Keratinocyte (primary cell): Measurements from ENCODE around the gene KDM8.

Experiments
- EZH2 ChIP-seq: IDR thresholded peaks from one replicate; pipeline ENCODE4 v1.6.1; 2012; ENCODE audit warnings: inconsistent platforms, mild to moderate bottlenecking, low read length, moderate library complexity
- TF ChIP-seq, protein P1 (sequence below), 3 experiments: IDR thresholded peaks in 1 of 3; conservative IDR thresholded peaks in 1 of 3; optimal IDR thresholded peaks in 1 of 3; 2 replicates in 2 of 3; 3 replicates in 1 of 3; pipeline versions ENCODE3 to v1.5.1; 2011; ENCODE audit warnings: low read length in 3 of 3, mild to moderate bottlenecking in 3 of 3, moderate library complexity in 2 of 3, control low read depth in 1 of 3, inconsistent platforms in 1 of 3; ENCODE audit not compliant: insufficient read depth in 2 of 3; ENCODE audit errors: extremely low read depth in 1 of 3

DNA sequence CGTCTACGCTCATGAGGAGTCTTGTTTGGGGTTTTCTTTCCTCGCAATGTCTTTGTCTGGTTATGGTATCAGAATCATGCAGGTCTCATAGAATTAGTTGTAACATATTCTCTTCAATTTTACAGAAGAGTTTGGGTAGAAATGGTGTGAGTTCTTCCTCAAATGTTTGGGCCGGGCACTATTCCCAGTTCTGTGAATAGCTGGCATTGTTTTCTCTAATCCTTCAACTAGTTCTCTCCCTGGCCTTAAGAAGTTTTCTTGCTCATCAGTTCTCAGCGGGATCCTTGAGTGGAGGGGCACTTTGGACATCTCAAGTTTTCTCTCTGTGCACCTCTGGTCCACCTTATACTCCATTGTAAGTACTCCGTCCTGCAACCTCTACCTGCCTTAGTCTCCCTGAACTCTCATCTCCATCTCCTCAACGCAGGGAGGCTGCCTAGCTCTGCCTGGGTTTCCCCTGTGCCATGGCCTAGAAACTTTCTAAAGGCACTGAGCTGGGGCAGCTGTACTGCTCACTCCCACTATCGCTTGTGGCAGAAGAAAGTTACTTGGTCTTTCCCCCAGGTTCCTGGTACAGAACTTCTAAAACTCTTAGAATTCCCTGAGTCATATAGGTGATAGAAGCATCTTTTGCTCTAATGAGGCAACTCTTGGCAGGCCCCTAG lies 48.3 kb downstream of the KDM8 start:
- TF ChIP-seq, protein P1, sequence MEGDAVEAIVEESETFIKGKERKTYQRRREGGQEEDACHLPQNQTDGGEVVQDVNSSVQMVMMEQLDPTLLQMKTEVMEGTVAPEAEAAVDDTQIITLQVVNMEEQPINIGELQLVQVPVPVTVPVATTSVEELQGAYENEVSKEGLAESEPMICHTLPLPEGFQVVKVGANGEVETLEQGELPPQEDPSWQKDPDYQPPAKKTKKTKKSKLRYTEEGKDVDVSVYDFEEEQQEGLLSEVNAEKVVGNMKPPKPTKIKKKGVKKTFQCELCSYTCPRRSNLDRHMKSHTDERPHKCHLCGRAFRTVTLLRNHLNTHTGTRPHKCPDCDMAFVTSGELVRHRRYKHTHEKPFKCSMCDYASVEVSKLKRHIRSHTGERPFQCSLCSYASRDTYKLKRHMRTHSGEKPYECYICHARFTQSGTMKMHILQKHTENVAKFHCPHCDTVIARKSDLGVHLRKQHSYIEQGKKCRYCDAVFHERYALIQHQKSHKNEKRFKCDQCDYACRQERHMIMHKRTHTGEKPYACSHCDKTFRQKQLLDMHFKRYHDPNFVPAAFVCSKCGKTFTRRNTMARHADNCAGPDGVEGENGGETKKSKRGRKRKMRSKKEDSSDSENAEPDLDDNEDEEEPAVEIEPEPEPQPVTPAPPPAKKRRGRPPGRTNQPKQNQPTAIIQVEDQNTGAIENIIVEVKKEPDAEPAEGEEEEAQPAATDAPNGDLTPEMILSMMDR (optimal IDR thresholded peaks at IDR 0.05 in 1 of 3, IDR thresholded peaks at IDR 0.05 in 1 of 3, conservative IDR thresholded peaks at IDR 0.05 in 1 of 3; ENCODE audit: extremely low read depth in 1 of 3, insufficient read depth in 2 of 3, low read length in 3 of 3), result no peak
- no peak for TF ChIP-seq EZH2
